HL-60 (cell line): ENCODE results near the gene SRGAP3.

Experiments
- DNase-seq, 2 experiments: peaks; one replicate each; pipeline ENCODE4 v3.0.0-alpha.2; 2010 to 2020; ENCODE audit warnings: low read depth in 1 of 2, low spot score in 1 of 2
- H3K27ac ChIP-seq: fragments of 250-450 bp; sonication (Bioruptor Pico); replicated peaks from 2 replicates; pipeline ENCODE4 v1.5.1; 2020; ENCODE audit warnings: mild to moderate bottlenecking, moderate library complexity
- H3K27me3 ChIP-seq: fragments of 250-450 bp; sonication (Bioruptor Pico); 2 replicates; pipeline ENCODE4 v1.5.1; 2021; ENCODE audit warnings: mild to moderate bottlenecking, moderate library complexity; ENCODE audit not compliant: insufficient read depth, poor library complexity, severe bottlenecking
- H3K4me3 ChIP-seq: replicated peaks from 2 replicates; pipeline ENCODE4 v1.5.1; 2011; ENCODE audit warnings: mild to moderate bottlenecking, control low read depth, low read length; ENCODE audit not compliant: insufficient read depth
- GABPA ChIP-seq: IDR thresholded peaks from 2 replicates; pipeline ENCODE4 v1.6.1; 2012; ENCODE audit warnings: low read depth
- POLR2AphosphoS5 ChIP-seq: IDR thresholded peaks from 2 replicates; pipeline ENCODE4 v1.6.1; 2012; ENCODE audit warnings: low read depth
- REST ChIP-seq: IDR thresholded peaks from 2 replicates; pipeline ENCODE4 v1.6.1; 2012; ENCODE audit warnings: low read depth; ENCODE audit not compliant: insufficient replicate concordance
- SPI1 ChIP-seq: IDR thresholded peaks from 2 replicates; pipeline ENCODE4 v1.6.1; 2012; ENCODE audit warnings: low read depth, mild to moderate bottlenecking, borderline replicate concordance
- TF ChIP-seq, protein P1 (sequence below): IDR thresholded peaks from one replicate; pipeline ENCODE4 v1.5.1; 2011; ENCODE audit warnings: low read length, control low read depth, inconsistent platforms; ENCODE audit not compliant: insufficient read depth

The SRGAP3 gene

GRCh38 chr3:9147896-9148266, 101.6 kb downstream of the SRGAP3 start:
- no peaks in the 10 kb centered on the region for H3K27me3 ChIP-seq
- no peak overlapping the region for H3K4me3 ChIP-seq
- DNase-seq, result no peak
- TF ChIP-seq REST (no peak), GABPA (no peak), POLR2AphosphoS5 (no peak), SPI1 (no peak)
- TF ChIP-seq, protein P1, sequence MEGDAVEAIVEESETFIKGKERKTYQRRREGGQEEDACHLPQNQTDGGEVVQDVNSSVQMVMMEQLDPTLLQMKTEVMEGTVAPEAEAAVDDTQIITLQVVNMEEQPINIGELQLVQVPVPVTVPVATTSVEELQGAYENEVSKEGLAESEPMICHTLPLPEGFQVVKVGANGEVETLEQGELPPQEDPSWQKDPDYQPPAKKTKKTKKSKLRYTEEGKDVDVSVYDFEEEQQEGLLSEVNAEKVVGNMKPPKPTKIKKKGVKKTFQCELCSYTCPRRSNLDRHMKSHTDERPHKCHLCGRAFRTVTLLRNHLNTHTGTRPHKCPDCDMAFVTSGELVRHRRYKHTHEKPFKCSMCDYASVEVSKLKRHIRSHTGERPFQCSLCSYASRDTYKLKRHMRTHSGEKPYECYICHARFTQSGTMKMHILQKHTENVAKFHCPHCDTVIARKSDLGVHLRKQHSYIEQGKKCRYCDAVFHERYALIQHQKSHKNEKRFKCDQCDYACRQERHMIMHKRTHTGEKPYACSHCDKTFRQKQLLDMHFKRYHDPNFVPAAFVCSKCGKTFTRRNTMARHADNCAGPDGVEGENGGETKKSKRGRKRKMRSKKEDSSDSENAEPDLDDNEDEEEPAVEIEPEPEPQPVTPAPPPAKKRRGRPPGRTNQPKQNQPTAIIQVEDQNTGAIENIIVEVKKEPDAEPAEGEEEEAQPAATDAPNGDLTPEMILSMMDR, result no peak
- H3K27ac ChIP-seq, result no peak overlapping the region

- Histone ChIP-seq H3K4me3 (no peak overlapping the region), H3K27me3 (no peaks in the 10 kb centered on the region), H3K27ac (no peak overlapping the region)
- DNase-seq, result no peak
- TF ChIP-seq SPI1 (no peak), REST (no peak), GABPA (no peak), POLR2AphosphoS5 (no peak)
- TF ChIP-seq, protein P1, result no peak
Observed at GRCh38 chr3:9147215-9147895, 102.1 kb downstream of the SRGAP3 start.

DNA sequence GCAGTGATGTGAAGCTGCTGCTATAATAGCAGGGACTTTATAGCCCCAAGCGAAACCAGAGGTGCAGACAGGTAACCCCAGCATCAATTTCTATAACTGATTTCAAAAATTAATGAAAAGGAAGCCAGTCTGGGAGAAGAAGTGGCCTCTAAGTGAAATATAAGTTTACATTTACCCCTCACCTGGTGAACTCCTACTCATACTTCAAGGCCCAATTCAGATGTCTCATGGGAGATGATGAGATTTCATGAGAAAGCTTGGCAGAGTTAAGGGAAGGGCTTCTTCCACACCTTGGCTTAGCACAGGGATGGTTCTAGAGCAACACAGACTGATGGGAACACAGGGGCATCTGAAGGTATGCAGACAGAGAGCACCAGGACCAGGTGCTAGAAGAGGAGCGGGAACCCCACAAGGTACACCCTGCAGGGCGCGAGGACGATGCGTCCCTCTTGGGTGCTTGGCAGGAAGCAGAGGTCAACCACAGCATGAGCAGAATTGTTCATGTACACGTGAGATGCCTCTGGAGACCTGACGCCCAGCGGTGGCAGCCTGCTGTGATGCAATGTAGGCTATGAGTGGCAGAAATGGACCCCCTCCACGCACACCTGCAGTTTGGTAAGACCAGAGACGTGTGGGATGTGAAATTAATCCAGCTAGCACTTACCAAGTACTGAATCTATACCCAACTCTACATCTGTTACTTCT, 102.9 kb downstream of the SRGAP3 start:
- Histone ChIP-seq H3K4me3 (no peak overlapping the region), H3K27ac (no peak overlapping the region), H3K27me3 (no peaks in the 10 kb centered on the region)
- DNase-seq, result no peak
- TF ChIP-seq GABPA (no peak), SPI1 (no peak), POLR2AphosphoS5 (no peak), REST (no peak)
- TF ChIP-seq, protein P1, result no peak
